HG02678 (cell line): ENCODE measurements around the gene ZNF407.

Experiments
- ATAC-seq: cut with Tn5 transposase; IDR thresholded peaks from one replicate; pipeline ENCODE4 v1.9.1; 2021; ENCODE audit warnings: mild to moderate bottlenecking, moderate library complexity; ENCODE audit not compliant: unreplicated experiment

The ZNF407 gene

GRCh38 chr18:74818516-74819175, 221.0 kb downstream of the ZNF407 start:
- no peak for ATAC-seq

- ATAC-seq: peak; percentile 64
These were observed 221.9 kb downstream of the ZNF407 start for GRCh38 chr18:74819433-74820059.

GRCh38 chr18:74820160-74820780, 222.6 kb downstream of the ZNF407 start:
- no peak for ATAC-seq

GRCh38 chr18:74825460-74825859, 227.8 kb downstream of the ZNF407 start:
- ATAC-seq: no peak

- ATAC-seq: no peak
These were observed 228.9 kb downstream of the ZNF407 start for GRCh38 chr18:74826572-74826971.

GRCh38 chr18:74828200-74828599, 230.5 kb downstream of the ZNF407 start:
- no peak for ATAC-seq

- no peak for ATAC-seq
These were observed 234.0 kb downstream of the ZNF407 start for GRCh38 chr18:74831571-74832250.

GRCh38 chr18:74832381-74832780, 234.7 kb downstream of the ZNF407 start:
- no peak for ATAC-seq

GRCh38 chr18:74832999-74833398, 235.3 kb downstream of the ZNF407 start:
- ATAC-seq: no peak

- no peak for ATAC-seq
These were observed 237.0 kb downstream of the ZNF407 start for GRCh38 chr18:74834424-74835309.

- no peak for ATAC-seq
These were observed 238.8 kb downstream of the ZNF407 start for GRCh38 chr18:74836296-74837139.

GRCh38 chr18:74840492-74841167, 243.0 kb downstream of the ZNF407 start:
- ATAC-seq: no peak

- no peak for ATAC-seq
These were observed 243.6 kb downstream of the ZNF407 start for GRCh38 chr18:74841248-74841647.

- no peak for ATAC-seq
These were observed 251.6 kb downstream of the ZNF407 start for GRCh38 chr18:74849301-74849700.

GRCh38 chr18:74856434-74856833, 258.8 kb downstream of the ZNF407 start:
- ATAC-seq: no peak

- ATAC-seq: no peak
These were observed 259.3 kb downstream of the ZNF407 start for GRCh38 chr18:74856928-74857327.

GRCh38 chr18:74857901-74858300, 260.2 kb downstream of the ZNF407 start:
- ATAC-seq: no peak

- no peak for ATAC-seq
These were observed 263.5 kb downstream of the ZNF407 start for GRCh38 chr18:74861154-74861553.

- no peak for ATAC-seq
These were observed 264.4 kb downstream of the ZNF407 start for GRCh38 chr18:74862094-74862493.
